SK-N-SH treated with all-trans-retinoic acid at 6 μM for 48 hours (cell line): ENCODE data around the gene INPP5E.
A peak's percentile ranks its signal among the peaks of the same experiment; 100 is the strongest.
"Not testable (repeated sequence)": the region's sequence is repeated elsewhere in the genome, so short reads cannot be mapped to it uniquely, and the experiment has no call there.

Experiments used
- ATAC-seq: fragments of 200-7000 bp; cut with Tn5 transposase; 3 replicates; pipeline ENCODE4 v1.9.1; 2020; ENCODE audit warnings: mild to moderate bottlenecking, moderate library complexity
- ARNTL ChIP-seq: fragments of 450-650 bp; formaldehyde crosslinking; IDR thresholded peaks from 2 replicates; pipeline ENCODE4 v1.5.0; 2020; ENCODE audit warnings: low read depth, mild to moderate bottlenecking, moderate library complexity, borderline replicate concordance
- BACH2 ChIP-seq: fragments of 250-450 bp; sonication (Bioruptor Pico); IDR thresholded peaks from 2 replicates; pipeline ENCODE4 v1.9.0; 2021; ENCODE audit warnings: mild to moderate bottlenecking, borderline replicate concordance
- CSDC2 ChIP-seq: fragments of 250-450 bp; sonication (Bioruptor Pico); IDR thresholded peaks from 2 replicates; pipeline ENCODE4 v1.5.0; 2020; ENCODE audit warnings: mild to moderate bottlenecking, moderate library complexity
- ESRRG ChIP-seq: fragments of 250-450 bp; sonication (Bioruptor Pico); IDR thresholded peaks from 2 replicates; pipeline ENCODE4 v1.6.1; 2021; ENCODE audit warnings: mild to moderate bottlenecking
- GLIS3 ChIP-seq: fragments of 250-450 bp; sonication (Bioruptor Pico); IDR thresholded peaks from 2 replicates; pipeline ENCODE4 v1.5.0; 2020; ENCODE audit warnings: mild to moderate bottlenecking, moderate library complexity
- ISL1 ChIP-seq: fragments of 250-450 bp; sonication (Bioruptor Pico); IDR thresholded peaks from 2 replicates; pipeline ENCODE4 v2.1.2; 2022; ENCODE audit warnings: mild to moderate bottlenecking, moderate library complexity
- PATZ1 ChIP-seq: fragments of 250-450 bp; sonication (Bioruptor Pico); IDR thresholded peaks from 2 replicates; pipeline ENCODE4 v1.8.0; 2020; ENCODE audit warnings: mild to moderate bottlenecking, moderate library complexity, borderline replicate concordance
- PPARA ChIP-seq: fragments of 250-450 bp; sonication (Bioruptor Pico); IDR thresholded peaks from 2 replicates; pipeline ENCODE4 v1.5.0; 2020; ENCODE audit warnings: mild to moderate bottlenecking, borderline replicate concordance
- RARB ChIP-seq: fragments of 250-450 bp; sonication (Bioruptor Pico); IDR thresholded peaks from 2 replicates; pipeline ENCODE4 v1.8.0; 2021; ENCODE audit warnings: mild to moderate bottlenecking, moderate library complexity
- SNAI2 ChIP-seq: fragments of 250-450 bp; sonication (Bioruptor Pico); IDR thresholded peaks from 2 replicates; pipeline ENCODE4 v1.5.0; 2020; ENCODE audit warnings: mild to moderate bottlenecking, moderate library complexity
- TCF4 ChIP-seq: fragments of 250-450 bp; sonication (Bioruptor Pico); IDR thresholded peaks from 2 replicates; pipeline ENCODE4 v1.8.0; 2021; ENCODE audit warnings: mild to moderate bottlenecking, moderate library complexity, borderline replicate concordance
- ZC3H10 ChIP-seq: fragments of 250-450 bp; sonication (Bioruptor Pico); IDR thresholded peaks from 2 replicates; pipeline ENCODE4 v1.5.1; 2021; ENCODE audit warnings: mild to moderate bottlenecking, moderate library complexity
- ZFP3 ChIP-seq: fragments of 250-450 bp; sonication (Bioruptor Pico); IDR thresholded peaks from 2 replicates; pipeline ENCODE4 v1.5.0; 2020; ENCODE audit warnings: mild to moderate bottlenecking, moderate library complexity
- ZFP30 ChIP-seq: fragments of 450-650 bp; formaldehyde crosslinking; IDR thresholded peaks from 2 replicates; pipeline ENCODE4 v1.5.0; 2022; ENCODE audit warnings: mild to moderate bottlenecking, moderate library complexity
- ZNF565 ChIP-seq: fragments of 450-650 bp; formaldehyde crosslinking; conservative IDR thresholded peaks from 2 replicates; pipeline ENCODE4 v1.5.0; 2020; ENCODE audit warnings: low read depth, mild to moderate bottlenecking, moderate library complexity
- ZNF8 ChIP-seq: fragments of 450-650 bp; formaldehyde crosslinking; IDR thresholded peaks from 2 replicates; pipeline ENCODE4 v1.5.0; 2020; ENCODE audit warnings: mild to moderate bottlenecking, moderate library complexity
- TF ChIP-seq, protein P1 (sequence below): fragments of 250-450 bp; sonication (Bioruptor Pico); IDR thresholded peaks from 2 replicates; pipeline ENCODE4 v1.5.1; 2020; ENCODE audit warnings: low read depth, mild to moderate bottlenecking, moderate library complexity
- TF ChIP-seq, protein P2 (sequence below): fragments of 250-450 bp; sonication (Bioruptor Pico); IDR thresholded peaks from 2 replicates; pipeline ENCODE4 v1.5.1; 2021; ENCODE audit warnings: mild to moderate bottlenecking, moderate library complexity
- TF ChIP-seq, protein P3 (sequence below): fragments of 250-450 bp; sonication (Bioruptor Pico); IDR thresholded peaks from 2 replicates; pipeline ENCODE4 v1.8.0; 2021; ENCODE audit warnings: low read depth, mild to moderate bottlenecking, moderate library complexity, borderline replicate concordance

Gene INPP5E

DNA sequence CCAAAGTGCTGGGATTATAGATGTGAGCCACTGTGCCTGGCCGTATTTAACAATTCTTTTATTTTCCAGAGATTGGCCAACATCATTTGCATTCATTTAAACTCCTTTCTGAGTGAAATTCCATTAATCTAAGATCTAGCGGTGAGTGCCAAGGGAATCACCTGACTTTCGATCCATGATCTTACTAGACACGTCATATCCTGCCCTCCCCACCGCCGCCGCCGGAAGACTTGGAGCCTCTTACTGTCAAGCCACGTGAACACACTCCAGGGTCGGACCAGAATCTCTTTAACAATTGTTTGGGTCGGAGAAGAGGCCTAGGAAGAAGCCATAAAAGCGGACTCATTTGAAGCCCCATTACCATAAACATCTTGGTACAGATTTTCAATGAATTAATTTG lies 12.9 kb downstream of the INPP5E start:
- TF ChIP-seq CSDC2 (CRISPR knock-in tag), result no peak
- TF ChIP-seq ZC3H10, result no peak
- TF ChIP-seq RARB (CRISPR knock-in tag), result no peak
- TF ChIP-seq, protein P1, sequence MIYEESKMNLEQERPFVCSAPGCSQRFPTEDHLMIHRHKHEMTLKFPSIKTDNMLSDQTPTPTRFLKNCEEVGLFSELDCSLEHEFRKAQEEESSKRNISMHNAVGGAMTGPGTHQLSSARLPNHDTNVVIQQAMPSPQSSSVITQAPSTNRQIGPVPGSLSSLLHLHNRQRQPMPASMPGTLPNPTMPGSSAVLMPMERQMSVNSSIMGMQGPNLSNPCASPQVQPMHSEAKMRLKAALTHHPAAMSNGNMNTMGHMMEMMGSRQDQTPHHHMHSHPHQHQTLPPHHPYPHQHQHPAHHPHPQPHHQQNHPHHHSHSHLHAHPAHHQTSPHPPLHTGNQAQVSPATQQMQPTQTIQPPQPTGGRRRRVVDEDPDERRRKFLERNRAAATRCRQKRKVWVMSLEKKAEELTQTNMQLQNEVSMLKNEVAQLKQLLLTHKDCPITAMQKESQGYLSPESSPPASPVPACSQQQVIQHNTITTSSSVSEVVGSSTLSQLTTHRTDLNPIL (CRISPR knock-in tag), result no peak
- TF ChIP-seq ZFP30 (CRISPR knock-in tag), result no peak
- TF ChIP-seq PATZ1, result no peak
- no peak for TF ChIP-seq BACH2 (CRISPR knock-in tag)
- no peak for TF ChIP-seq ZFP3
- no peak for TF ChIP-seq ZNF8
- ATAC-seq, result no peak

- ATAC-seq, result not testable (repeated sequence)
Measured at GRCh38 chr9:136425367-136425766, 14.3 kb downstream of the INPP5E start.

GRCh38 chr9:136424750-136425362 lies 14.8 kb downstream of the INPP5E start:
- peak; percentile 5; the same call in 1 of the 3 replicates for ATAC-seq
- no peak for TF ChIP-seq CSDC2 (CRISPR knock-in tag)
- TF ChIP-seq, protein P2, sequence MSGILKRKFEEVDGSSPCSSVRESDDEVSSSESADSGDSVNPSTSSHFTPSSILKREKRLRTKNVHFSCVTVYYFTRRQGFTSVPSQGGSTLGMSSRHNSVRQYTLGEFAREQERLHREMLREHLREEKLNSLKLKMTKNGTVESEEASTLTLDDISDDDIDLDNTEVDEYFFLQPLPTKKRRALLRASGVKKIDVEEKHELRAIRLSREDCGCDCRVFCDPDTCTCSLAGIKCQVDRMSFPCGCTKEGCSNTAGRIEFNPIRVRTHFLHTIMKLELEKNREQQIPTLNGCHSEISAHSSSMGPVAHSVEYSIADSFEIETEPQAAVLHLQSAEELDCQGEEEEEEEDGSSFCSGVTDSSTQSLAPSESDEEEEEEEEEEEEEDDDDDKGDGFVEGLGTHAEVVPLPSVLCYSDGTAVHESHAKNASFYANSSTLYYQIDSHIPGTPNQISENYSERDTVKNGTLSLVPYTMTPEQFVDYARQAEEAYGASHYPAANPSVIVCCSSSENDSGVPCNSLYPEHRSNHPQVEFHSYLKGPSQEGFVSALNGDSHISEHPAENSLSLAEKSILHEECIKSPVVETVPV (CRISPR knock-in tag), result no peak
- no peak for TF ChIP-seq PPARA (CRISPR knock-in tag)
- TF ChIP-seq BACH2 (CRISPR knock-in tag), result no peak
- TF ChIP-seq, protein P1 (CRISPR knock-in tag), result no peak
- TF ChIP-seq TCF4 (CRISPR knock-in tag), result no peak
- TF ChIP-seq, protein P3, sequence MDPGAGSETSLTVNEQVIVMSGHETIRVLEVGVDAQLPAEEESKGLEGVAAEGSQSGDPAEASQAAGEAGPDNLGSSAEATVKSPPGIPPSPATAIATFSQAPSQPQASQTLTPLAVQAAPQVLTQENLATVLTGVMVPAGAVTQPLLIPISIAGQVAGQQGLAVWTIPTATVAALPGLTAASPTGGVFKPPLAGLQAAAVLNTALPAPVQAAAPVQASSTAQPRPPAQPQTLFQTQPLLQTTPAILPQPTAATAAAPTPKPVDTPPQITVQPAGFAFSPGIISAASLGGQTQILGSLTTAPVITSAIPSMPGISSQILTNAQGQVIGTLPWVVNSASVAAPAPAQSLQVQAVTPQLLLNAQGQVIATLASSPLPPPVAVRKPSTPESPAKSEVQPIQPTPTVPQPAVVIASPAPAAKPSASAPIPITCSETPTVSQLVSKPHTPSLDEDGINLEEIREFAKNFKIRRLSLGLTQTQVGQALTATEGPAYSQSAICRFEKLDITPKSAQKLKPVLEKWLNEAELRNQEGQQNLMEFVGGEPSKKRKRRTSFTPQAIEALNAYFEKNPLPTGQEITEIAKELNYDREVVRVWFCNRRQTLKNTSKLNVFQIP (CRISPR knock-in tag), result no peak
- TF ChIP-seq ZNF8, result no peak

DNA sequence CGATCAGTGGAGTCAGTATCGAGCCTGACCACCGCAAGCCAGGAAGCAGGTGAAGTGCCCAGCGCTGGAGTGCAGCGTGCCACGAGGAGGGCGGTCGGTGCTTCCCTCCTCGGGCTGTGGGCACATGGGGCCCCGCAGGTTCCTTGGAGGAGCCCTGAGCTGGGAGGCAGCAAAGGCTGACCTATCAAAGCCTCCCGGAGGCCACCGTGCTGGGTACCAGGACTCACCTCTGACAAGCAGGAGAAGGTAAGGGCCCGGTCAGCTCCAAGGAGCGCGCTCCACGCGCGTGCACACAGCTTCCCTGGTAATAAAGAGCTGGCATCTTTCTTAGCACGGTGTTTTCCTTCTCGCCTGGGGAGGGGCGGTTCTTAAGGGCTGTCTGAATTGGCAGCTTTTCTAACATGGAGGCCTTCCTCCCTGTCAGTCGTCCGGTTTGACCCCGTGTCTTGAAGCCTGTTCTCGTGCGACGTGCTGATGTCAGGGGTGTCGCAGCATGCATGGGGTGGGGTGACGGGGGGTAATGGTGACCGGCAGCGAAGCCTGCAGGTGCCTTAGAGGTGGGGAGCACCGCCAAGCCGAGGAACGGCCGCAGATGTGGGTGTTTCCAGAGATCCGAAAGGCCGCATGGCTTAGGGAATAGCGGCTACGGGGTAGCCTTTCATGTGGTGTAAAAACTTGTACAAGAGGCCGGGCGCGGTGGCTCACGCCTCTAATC lies 16.1 kb downstream of the INPP5E start:
- ATAC-seq, result no peak
- TF ChIP-seq ARNTL (CRISPR knock-in tag), result no peak
- TF ChIP-seq GLIS3, result no peak
- no peak for TF ChIP-seq ZFP3
- TF ChIP-seq BACH2 (CRISPR knock-in tag), result no peak
- no peak for TF ChIP-seq ISL1
- no peak for TF ChIP-seq ZNF565 (CRISPR knock-in tag)
- no peak for TF ChIP-seq PPARA (CRISPR knock-in tag)
- TF ChIP-seq CSDC2 (CRISPR knock-in tag), result no peak
- TF ChIP-seq SNAI2 (CRISPR knock-in tag), result no peak
- no peak for TF ChIP-seq ESRRG (CRISPR knock-in tag)
- TF ChIP-seq, all 23 proteins: peak for 0
